GM23338 (cell line): Measurements from ENCODE around the gene LPIN1. TPM values are rescaled to one million over a fixed set of nuclear protein-coding genes. Genes with fewer than 3 reads are reported as not detected.

Experiments
- ATAC-seq: fragments of 200-7000 bp; cut with Tn5 transposase; 3 replicates; pipeline ENCODE4 v1.9.1; 2020
- DNase-seq: peaks from one replicate; pipeline ENCODE4 v3.0.0-alpha.2; 2015; ENCODE audit warnings: low spot score
- H2AFZ ChIP-seq: fragments of 200-600 bp; sonication (generic); 2 replicates; pipeline ENCODE4 v1.8.0; 2016; ENCODE audit warnings: antibody characterized with exemption, mild to moderate bottlenecking, moderate library complexity
- H3F3A ChIP-seq: fragments of 200-600 bp; sonication (generic); replicated peaks from 2 replicates; pipeline ENCODE4 v1.8.0; 2017; ENCODE audit warnings: antibody characterized with exemption, mixed run types, low read depth
- H3K27ac ChIP-seq: fragments of 200-600 bp; sonication (generic); 2 replicates; pipeline ENCODE4 v1.6.1; 2016; ENCODE audit warnings: low read depth
- H3K27me3 ChIP-seq: fragments of 200-600 bp; sonication (generic); 2 replicates; pipeline ENCODE4 v1.8.0; 2016; ENCODE audit warnings: mild to moderate bottlenecking, mixed run types, moderate library complexity; ENCODE audit not compliant: insufficient read depth
- H3K36me3 ChIP-seq: fragments of 200-600 bp; sonication (generic); 2 replicates; pipeline ENCODE4 v1.8.0; 2016; ENCODE audit warnings: mild to moderate bottlenecking; ENCODE audit not compliant: insufficient read depth
- H3K4me1 ChIP-seq: fragments of 200-600 bp; sonication (generic); 2 replicates; pipeline ENCODE4 v1.8.0; 2016; ENCODE audit warnings: mild to moderate bottlenecking, moderate library complexity; ENCODE audit not compliant: insufficient read depth
- H3K4me2 ChIP-seq: fragments of 200-600 bp; sonication (generic); 2 replicates; pipeline ENCODE4 v1.7.1; 2017; ENCODE audit warnings: mixed run types
- H3K4me3 ChIP-seq: fragments of 200-600 bp; sonication (generic); 2 replicates; pipeline ENCODE4 v1.6.1; 2016; ENCODE audit warnings: mixed run types
- H3K79me2 ChIP-seq: fragments of 200-600 bp; sonication (generic); replicated peaks from 2 replicates; pipeline ENCODE4 v1.8.0; 2017; ENCODE audit warnings: mild to moderate bottlenecking; ENCODE audit not compliant: insufficient read depth
- H3K9me2 ChIP-seq: fragments of 200-600 bp; sonication (generic); 2 replicates; pipeline ENCODE4 v1.8.0; 2017; ENCODE audit not compliant: insufficient read depth
- H4K20me1 ChIP-seq: fragments of 200-600 bp; sonication (generic); replicated peaks from 2 replicates; pipeline ENCODE4 v1.8.0; 2017; ENCODE audit warnings: mild to moderate bottlenecking; ENCODE audit not compliant: insufficient read depth
- H3K27ac Mint-ChIP-seq: 2 replicates; pipeline ENCODE4 v1.8.0; 2020; ENCODE audit warnings: inconsistent platforms, mild to moderate bottlenecking, moderate library complexity, mixed read lengths
- H3K27me3 Mint-ChIP-seq: 3 replicates; pipeline ENCODE4 v1.8.0; 2022; ENCODE audit warnings: low read depth, mild to moderate bottlenecking, moderate library complexity, mixed read lengths, inconsistent platforms; ENCODE audit not compliant: insufficient read depth, poor library complexity
- H3K36me3 Mint-ChIP-seq: 3 replicates; pipeline ENCODE4 v1.8.0; 2021; ENCODE audit warnings: low read depth, mild to moderate bottlenecking, inconsistent platforms, moderate library complexity, mixed read lengths
- H3K4me1 Mint-ChIP-seq: 3 replicates; pipeline ENCODE4 v1.8.0; 2020; ENCODE audit warnings: mild to moderate bottlenecking, inconsistent platforms, mixed read lengths
- H3K4me3 Mint-ChIP-seq: 3 replicates; pipeline ENCODE4 v1.8.0; 2021; ENCODE audit warnings: moderate library complexity, mild to moderate bottlenecking, inconsistent platforms, mixed read lengths
- H3K9me3 Mint-ChIP-seq: 3 replicates; pipeline ENCODE4 v1.8.0; 2020; ENCODE audit warnings: moderate library complexity, mild to moderate bottlenecking, inconsistent platforms, mixed read lengths
- CREB1 ChIP-seq: fragments of 250-450 bp; sonication (Bioruptor Pico); IDR thresholded peaks from 2 replicates; pipeline ENCODE4 v1.5.0; 2020; ENCODE audit warnings: low read depth, mild to moderate bottlenecking, moderate library complexity
- EZH2 ChIP-seq: fragments of 200-600 bp; sonication (generic); IDR thresholded peaks from one replicate; pipeline ENCODE4 v1.8.0; 2017; ENCODE audit warnings: antibody characterized with exemption, mild to moderate bottlenecking, low read depth; ENCODE audit not compliant: unreplicated experiment
- EZH2phosphoT487 ChIP-seq: fragments of 200-600 bp; sonication (generic); IDR thresholded peaks from one replicate; pipeline ENCODE4 v1.8.1; 2018; ENCODE audit warnings: antibody characterized with exemption; ENCODE audit not compliant: unreplicated experiment
- JUNB ChIP-seq: IDR thresholded peaks from one replicate; pipeline ENCODE4 v1.6.1; 2016; ENCODE audit warnings: antibody characterized with exemption; ENCODE audit not compliant: unreplicated experiment
- NANOG ChIP-seq: IDR thresholded peaks from 2 replicates; pipeline ENCODE4 v1.6.1; 2016; ENCODE audit warnings: antibody characterized with exemption, borderline replicate concordance
- POLR2AphosphoS5 ChIP-seq: IDR thresholded peaks from 2 replicates; pipeline ENCODE4 v1.6.1; 2016; ENCODE audit warnings: antibody characterized with exemption, low read depth
- STAT1 ChIP-seq: IDR thresholded peaks from one replicate; pipeline ENCODE4 v1.6.1; 2016; ENCODE audit warnings: antibody characterized with exemption; ENCODE audit not compliant: unreplicated experiment
- ZNF331 ChIP-seq: fragments of 250-450 bp; sonication (Bioruptor Pico); IDR thresholded peaks from 2 replicates; pipeline ENCODE4 v1.5.0; 2020; ENCODE audit warnings: low read depth, mild to moderate bottlenecking, moderate library complexity
- polyA plus RNA-seq: library from polyadenylated mRNA; unstranded; fragments of >200 nt; fragmentation: Nextera tagmentation; extraction: Ambion mirVana; gene quantifications from 2 replicates; pipeline ENCODE4 v1.2.1, GENCODE V29; 2016
- total RNA-seq: library from RNA; depleted of rRNA; stranded (reverse); fragments of >200 nt; shearing (Covaris generic); gene quantifications from 2 replicates; pipeline ENCODE4 v1.2.3, GENCODE V29; 2014
- TF ChIP-seq, protein P1 (sequence below): fragments of 250-450 bp; sonication (Bioruptor Pico); IDR thresholded peaks from 2 replicates; pipeline ENCODE4 v1.5.0; 2020; ENCODE audit warnings: mild to moderate bottlenecking, moderate library complexity

Gene LPIN1
- total and polyA plus RNA-seq, 2 experiments from 2014 or later: 4.4 to 9.5 TPM

DNA sequence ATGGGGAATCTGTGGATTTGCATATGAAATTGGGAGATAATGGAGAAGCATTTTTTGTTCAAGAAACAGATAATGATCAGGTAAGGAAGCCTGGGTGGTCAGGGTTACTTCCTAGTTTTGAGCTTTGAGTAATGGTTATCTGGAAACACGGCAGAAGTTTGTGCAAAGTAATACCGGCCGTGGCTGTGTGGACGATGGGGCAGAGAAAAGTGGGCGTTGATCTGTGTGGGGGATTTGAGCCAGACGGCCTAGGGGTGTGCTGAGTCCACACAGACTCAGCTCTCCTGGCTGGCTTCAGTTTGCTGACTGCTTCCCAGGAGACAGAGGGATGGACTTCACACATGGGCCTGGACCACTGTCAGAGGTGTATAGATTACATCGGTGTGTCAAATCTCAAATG is 21.3 kb downstream of the LPIN1 start:
- no peak for TF ChIP-seq CREB1 (CRISPR knock-in tag)
- no peak for TF ChIP-seq POLR2AphosphoS5
- TF ChIP-seq EZH2phosphoT487: no peak
- TF ChIP-seq JUNB: no peak
- no peak for TF ChIP-seq NANOG
- TF ChIP-seq ZNF331 (CRISPR knock-in tag): no peak
- TF ChIP-seq, protein P1, sequence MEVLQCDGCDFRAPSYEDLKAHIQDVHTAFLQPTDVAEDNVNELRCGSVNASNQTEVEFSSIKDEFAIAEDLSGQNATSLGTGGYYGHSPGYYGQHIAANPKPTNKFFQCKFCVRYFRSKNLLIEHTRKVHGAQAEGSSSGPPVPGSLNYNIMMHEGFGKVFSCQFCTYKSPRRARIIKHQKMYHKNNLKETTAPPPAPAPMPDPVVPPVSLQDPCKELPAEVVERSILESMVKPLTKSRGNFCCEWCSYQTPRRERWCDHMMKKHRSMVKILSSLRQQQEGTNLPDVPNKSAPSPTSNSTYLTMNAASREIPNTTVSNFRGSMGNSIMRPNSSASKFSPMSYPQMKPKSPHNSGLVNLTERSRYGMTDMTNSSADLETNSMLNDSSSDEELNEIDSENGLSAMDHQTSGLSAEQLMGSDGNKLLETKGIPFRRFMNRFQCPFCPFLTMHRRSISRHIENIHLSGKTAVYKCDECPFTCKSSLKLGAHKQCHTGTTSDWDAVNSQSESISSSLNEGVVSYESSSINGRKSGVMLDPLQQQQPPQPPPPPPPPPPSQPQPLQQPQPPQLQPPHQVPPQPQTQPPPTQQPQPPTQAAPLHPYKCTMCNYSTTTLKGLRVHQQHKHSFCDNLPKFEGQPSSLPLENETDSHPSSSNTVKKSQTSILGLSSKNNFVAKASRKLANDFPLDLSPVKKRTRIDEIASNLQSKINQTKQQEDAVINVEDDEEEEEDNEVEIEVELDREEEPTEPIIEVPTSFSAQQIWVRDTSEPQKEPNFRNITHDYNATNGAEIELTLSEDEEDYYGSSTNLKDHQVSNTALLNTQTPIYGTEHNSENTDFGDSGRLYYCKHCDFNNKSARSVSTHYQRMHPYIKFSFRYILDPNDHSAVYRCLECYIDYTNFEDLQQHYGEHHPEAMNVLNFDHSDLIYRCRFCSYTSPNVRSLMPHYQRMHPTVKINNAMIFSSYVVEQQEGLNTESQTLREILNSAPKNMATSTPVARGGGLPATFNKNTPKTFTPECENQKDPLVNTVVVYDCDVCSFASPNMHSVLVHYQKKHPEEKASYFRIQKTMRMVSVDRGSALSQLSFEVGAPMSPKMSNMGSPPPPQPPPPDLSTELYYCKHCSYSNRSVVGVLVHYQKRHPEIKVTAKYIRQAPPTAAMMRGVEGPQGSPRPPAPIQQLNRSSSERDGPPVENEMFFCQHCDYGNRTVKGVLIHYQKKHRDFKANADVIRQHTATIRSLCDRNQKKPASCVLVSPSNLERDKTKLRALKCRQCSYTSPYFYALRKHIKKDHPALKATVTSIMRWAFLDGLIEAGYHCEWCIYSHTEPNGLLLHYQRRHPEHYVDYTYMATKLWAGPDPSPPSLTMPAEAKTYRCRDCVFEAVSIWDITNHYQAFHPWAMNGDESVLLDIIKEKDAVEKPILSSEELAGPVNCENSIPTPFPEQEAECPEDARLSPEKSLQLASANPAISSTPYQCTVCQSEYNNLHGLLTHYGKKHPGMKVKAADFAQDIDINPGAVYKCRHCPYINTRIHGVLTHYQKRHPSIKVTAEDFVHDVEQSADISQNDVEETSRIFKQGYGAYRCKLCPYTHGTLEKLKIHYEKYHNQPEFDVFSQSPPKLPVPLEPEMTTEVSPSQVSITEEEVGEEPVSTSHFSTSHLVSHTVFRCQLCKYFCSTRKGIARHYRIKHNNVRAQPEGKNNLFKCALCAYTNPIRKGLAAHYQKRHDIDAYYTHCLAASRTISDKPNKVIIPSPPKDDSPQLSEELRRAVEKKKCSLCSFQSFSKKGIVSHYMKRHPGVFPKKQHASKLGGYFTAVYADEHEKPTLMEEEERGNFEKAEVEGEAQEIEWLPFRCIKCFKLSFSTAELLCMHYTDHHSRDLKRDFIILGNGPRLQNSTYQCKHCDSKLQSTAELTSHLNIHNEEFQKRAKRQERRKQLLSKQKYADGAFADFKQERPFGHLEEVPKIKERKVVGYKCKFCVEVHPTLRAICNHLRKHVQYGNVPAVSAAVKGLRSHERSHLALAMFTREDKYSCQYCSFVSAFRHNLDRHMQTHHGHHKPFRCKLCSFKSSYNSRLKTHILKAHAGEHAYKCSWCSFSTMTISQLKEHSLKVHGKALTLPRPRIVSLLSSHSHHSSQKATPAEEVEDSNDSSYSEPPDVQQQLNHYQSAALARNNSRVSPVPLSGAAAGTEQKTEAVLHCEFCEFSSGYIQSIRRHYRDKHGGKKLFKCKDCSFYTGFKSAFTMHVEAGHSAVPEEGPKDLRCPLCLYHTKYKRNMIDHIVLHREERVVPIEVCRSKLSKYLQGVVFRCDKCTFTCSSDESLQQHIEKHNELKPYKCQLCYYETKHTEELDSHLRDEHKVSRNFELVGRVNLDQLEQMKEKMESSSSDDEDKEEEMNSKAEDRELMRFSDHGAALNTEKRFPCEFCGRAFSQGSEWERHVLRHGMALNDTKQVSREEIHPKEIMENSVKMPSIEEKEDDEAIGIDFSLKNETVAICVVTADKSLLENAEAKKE (CRISPR knock-in tag): no peak
- Mint-ChIP-seq H3K36me3 (peaks cover 50% of the 10 kb centered on the region), H3K27me3 (peaks cover 10% of the 10 kb centered on the region), H3K4me1 (no peaks in the 10 kb centered on the region; the same call in 2 of the 3 replicates), H3K4me3 (no peak overlapping the region), H3K27ac (no peak overlapping the region), H3K9me3 (no peaks in the 10 kb centered on the region; the same call in 1 of the 3 replicates)
- no peak for ATAC-seq
- no peaks in the 10 kb centered on the region for H3F3A ChIP-seq
- no peaks in the 10 kb centered on the region for H3K9me2 ChIP-seq
- H3K4me1 ChIP-seq: no peaks in the 10 kb centered on the region
- no peak overlapping the region for H3K4me3 ChIP-seq
- no peaks in the 10 kb centered on the region for H3K36me3 ChIP-seq
- H3K27me3 ChIP-seq: no peaks in the 10 kb centered on the region
- no peaks in the 10 kb centered on the region for H3K79me2 ChIP-seq
- H3K4me2 ChIP-seq: no peak overlapping the region
- H3K27ac ChIP-seq: no peak overlapping the region
- no peak for DNase-seq
- H2AFZ ChIP-seq: no peak overlapping the region
- H4K20me1 ChIP-seq: no peaks in the 10 kb centered on the region

DNA sequence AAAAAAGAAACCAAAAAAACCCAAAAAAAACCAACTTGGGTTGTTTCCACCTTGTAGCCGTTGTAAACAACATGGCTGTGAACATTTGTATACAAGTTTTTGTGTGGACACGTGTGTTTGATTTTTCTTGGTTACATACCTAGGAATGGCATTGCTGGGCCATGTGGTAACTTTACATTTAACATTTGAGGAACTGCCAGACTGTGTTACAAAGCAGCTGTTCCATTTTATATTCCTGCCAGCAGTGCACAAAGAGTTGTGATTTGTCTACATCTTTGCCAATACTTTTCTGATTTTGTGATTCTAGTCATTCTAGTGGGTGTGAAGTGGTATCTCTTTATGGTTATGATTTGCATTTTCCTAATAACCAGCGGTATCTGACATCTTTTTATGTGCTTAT is 22.5 kb downstream of the LPIN1 start:
- Mint-ChIP-seq H3K9me3 (no peaks in the 10 kb centered on the region; the same call in 1 of the 3 replicates), H3K4me1 (no peaks in the 10 kb centered on the region; the same call in 2 of the 3 replicates), H3K4me3 (no peak overlapping the region), H3K27ac (no peak overlapping the region), H3K27me3 (peaks cover 7% of the 10 kb centered on the region), H3K36me3 (peaks cover 50% of the 10 kb centered on the region)
- H3K4me1 ChIP-seq: no peaks in the 10 kb centered on the region
- H3K27me3 ChIP-seq: no peaks in the 10 kb centered on the region
- H3F3A ChIP-seq: no peaks in the 10 kb centered on the region
- H3K9me2 ChIP-seq: no peaks in the 10 kb centered on the region
- H3K4me3 ChIP-seq: no peak overlapping the region
- DNase-seq: no peak
- H3K4me2 ChIP-seq: no peak overlapping the region
- no peaks in the 10 kb centered on the region for H3K36me3 ChIP-seq
- no peak overlapping the region for H2AFZ ChIP-seq
- no peak overlapping the region for H3K27ac ChIP-seq
- H4K20me1 ChIP-seq: no peaks in the 10 kb centered on the region
- ATAC-seq: no peak
- H3K79me2 ChIP-seq: no peaks in the 10 kb centered on the region
- TF ChIP-seq STAT1 (no peak), EZH2 (no peak)
